Measurements from ENCODE around the gene BEND6. TPM values are rescaled to one million over a fixed set of nuclear protein-coding genes. Genes with fewer than 3 reads are reported as not detected.

Gene BEND6
- total and polyA plus RNA-seq, 2 donors (not counting 3 experiments of a cell fraction or from before 2014, with no cell fraction given): 0.15 to 0.66 TPM

GRCh38 chr6:56936466-56936865 lies 18.4 kb upstream of the BEND6 start:
- Histone ChIP-seq H3K79me2 (ENCODE audit: control insufficient read depth, insufficient read depth, low read length) (no peaks in the 10 kb centered on the region), H3K4me2 (ENCODE audit: insufficient read depth, low read length) (no peak overlapping the region), H3K36me3 (ENCODE audit: control insufficient read depth in 2 of 2, extremely low read depth in 1 of 2, insufficient read depth in 2 of 2, low read length in 2 of 2) (no peaks in the 10 kb centered on the region), H3K4me1 (ENCODE audit: control insufficient read depth, extremely low read depth, insufficient read depth, low read length) (peaks cover 6% of the 10 kb centered on the region), H3K4me3 (replicated peaks in 1 of 3; ENCODE audit: insufficient read depth in 1 of 3, low read depth in 1 of 3, low read length in 3 of 3) (no peak overlapping the region), H3K27ac (ENCODE audit: insufficient read depth, low read depth, low read length) (no peak overlapping the region), H3K9me3 (replicated peaks; ENCODE audit: control insufficient read depth, insufficient read depth, low read length) (peaks cover 3% of the 10 kb centered on the region), H2AFZ (ENCODE audit: low read depth, low read length) (no peak overlapping the region), H3K9me1 (replicated peaks; ENCODE audit: control insufficient read depth, extremely low read depth, insufficient read depth, low read length) (no peaks in the 10 kb centered on the region), H3K27me3 (ENCODE audit: control insufficient read depth in 2 of 2, insufficient read depth in 2 of 2, low read length in 2 of 2) (no peaks in the 10 kb centered on the region), H3K9ac (replicated peaks; ENCODE audit: extremely low read depth, insufficient read depth, low read length) (no peak overlapping the region), H4K20me1 (replicated peaks; ENCODE audit: control insufficient read depth, extremely low read depth, insufficient read depth, low read length) (no peaks in the 10 kb centered on the region)
- no TSS peak for BruUV-seq (replicated peaks)
- FAIRE-seq (no peak), DNase-seq (ENCODE audit: low read depth, low spot score) (no peak)
- CTCF ChIA-PET: interaction anchor here (0.9 to 2.5 kb wide), 5 partner anchors 14 to 44 kb away, joined by 3 to 13 read pairs (median 3); no protein-coding TSS in a partner anchor
- dilution Hi-C loops (cut with MboI; ENCODE audit: extremely low pct_ligation_motif_present, low sequenced_read_pairs): no loop called here
- POLR2A ChIA-PET: no interaction called here
- intact Hi-C loops (cut with micrococcal nuclease): no loop called here
- no peak for TF ChIP-seq MAX (IDR thresholded peaks at IDR 0.05; ENCODE audit: insufficient read depth, insufficient read length)
- no peak for TF ChIP-seq POLR2AphosphoS5 (IDR thresholded peaks at IDR 0.05; ENCODE audit: insufficient read depth, low read depth, low read length)
- TF ChIP-seq CTCF (IDR thresholded peaks at IDR 0.05; ENCODE audit: extremely low read depth in 1 of 2, insufficient read depth in 1 of 2, low read depth in 1 of 2, low read length in 2 of 2): no peak
- TF ChIP-seq MYC (IDR thresholded peaks at IDR 0.05; ENCODE audit: low read depth, low read length): no peak
- no peak for TF ChIP-seq JUN (IDR thresholded peaks at IDR 0.05; ENCODE audit: borderline replicate concordance, insufficient read depth, insufficient read length, low read depth)

Data from endothelial cell of umbilical vein (primary cell).